Testis (tissue), 2 donors: Measurements from ENCODE around the gene HIF1AN.

ENCODE experiments used
- CTCF ChIP-seq, 3 experiments: fragments of 450-650 bp in 2 of 3; fragments of 200-600 bp in 1 of 3; sonication (generic) in 1 of 3; IDR thresholded peaks; one replicate each; pipeline ENCODE4 v1.5.1; 2016 to 2019; ENCODE audit warnings: antibody characterized with exemption in 3 of 3, mild to moderate bottlenecking in 2 of 3, moderate library complexity in 1 of 3
- POLR2A ChIP-seq: fragments of 450-650 bp; IDR thresholded peaks from one replicate; pipeline ENCODE4 v1.6.1; 2017; ENCODE audit warnings: antibody characterized with exemption, mild to moderate bottlenecking, moderate library complexity

- TF ChIP-seq POLR2A (no peak), CTCF (IDR thresholded peaks at IDR 0.05) (no peak)
These were observed 30.6 kb upstream of the HIF1AN start for GRCh38 chr10:100505164-100505563.
